Activated gamma-delta T cell (primary cell): ENCODE measurements around the gene PTRH1.
"Not testable (repeated sequence)": the region's sequence is repeated elsewhere in the genome, so short reads cannot be mapped to it uniquely, and the experiment has no call there.

ENCODE experiments used
- DNase-seq: peaks from one replicate; lab custom pipeline; 2025; lab: John Stamatoyannopoulos, UW
- total RNA-seq, 2 donors: gene quantifications; one replicate each; lab custom pipeline; 2026; lab: John Stamatoyannopoulos, UW

PTRH1 gene
- 6.1 to 8.1 reads per million in 2 donors for total RNA-seq

- peak; percentile 93 for DNase-seq
Measured at GRCh38 chr9:127715470-127716337, at the start of gene PTRH1, which contains the start of gene TTC16. TSS of gene PTRH1 (minus strand) at chr9:127715663. CDS start at chr9:127715639, 24 bp downstream. TSS of gene TTC16 (plus strand) at chr9:127716079. CDS start at chr9:127716146, 67 bp downstream.

DNA sequence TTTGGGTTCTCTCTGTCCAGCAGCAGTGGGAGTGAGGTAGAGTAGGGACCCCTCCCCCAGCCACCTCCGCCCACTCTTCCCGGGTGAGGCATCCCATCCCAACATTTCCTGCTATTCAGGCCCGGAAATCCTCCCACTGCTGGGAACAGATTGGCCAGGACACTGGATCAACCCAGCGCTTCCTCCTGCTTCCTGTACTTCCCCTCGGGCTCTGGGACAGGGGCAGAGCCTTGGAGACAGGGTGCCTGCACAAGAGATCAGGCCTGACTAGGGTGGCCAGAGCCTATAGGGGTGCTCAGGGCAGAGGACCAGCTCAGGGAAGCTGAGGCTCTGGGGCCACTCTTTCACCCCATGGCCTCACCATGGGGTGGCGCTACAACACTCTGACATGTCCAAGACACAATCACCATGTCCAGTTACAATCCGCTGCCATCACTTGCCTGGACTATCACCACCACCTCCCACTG, 48.5 kb upstream of the PTRH1 start:
- DNase-seq = no peak

DNA sequence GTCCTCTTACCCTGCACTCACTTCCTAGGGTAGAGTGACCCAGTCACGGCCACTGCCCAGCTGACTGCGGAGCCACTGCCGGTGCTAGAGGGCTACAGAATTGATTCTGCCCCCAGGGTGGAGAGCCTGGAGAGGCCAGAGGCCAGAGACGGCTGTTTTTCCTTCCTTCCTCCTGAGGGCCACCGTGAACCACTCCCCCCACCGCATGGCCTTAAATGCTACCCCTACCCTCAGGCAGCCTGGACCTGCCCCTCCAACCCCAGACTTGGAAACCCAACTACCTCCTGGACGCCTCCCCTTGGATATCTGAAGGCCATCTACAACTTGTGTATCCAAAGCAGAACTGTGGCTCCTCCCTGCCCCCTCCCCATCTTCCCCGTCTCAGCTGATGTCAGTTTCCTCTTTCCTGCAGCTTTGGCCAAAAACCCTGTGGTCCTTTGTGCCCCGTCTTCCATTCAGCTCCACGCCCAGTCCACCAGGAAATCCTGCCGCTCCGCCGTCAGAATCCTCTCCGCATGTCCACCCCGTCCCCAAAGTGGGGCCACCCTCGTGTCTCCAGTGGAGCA, 46.7 kb upstream of the PTRH1 start:
- no peak for DNase-seq

DNA sequence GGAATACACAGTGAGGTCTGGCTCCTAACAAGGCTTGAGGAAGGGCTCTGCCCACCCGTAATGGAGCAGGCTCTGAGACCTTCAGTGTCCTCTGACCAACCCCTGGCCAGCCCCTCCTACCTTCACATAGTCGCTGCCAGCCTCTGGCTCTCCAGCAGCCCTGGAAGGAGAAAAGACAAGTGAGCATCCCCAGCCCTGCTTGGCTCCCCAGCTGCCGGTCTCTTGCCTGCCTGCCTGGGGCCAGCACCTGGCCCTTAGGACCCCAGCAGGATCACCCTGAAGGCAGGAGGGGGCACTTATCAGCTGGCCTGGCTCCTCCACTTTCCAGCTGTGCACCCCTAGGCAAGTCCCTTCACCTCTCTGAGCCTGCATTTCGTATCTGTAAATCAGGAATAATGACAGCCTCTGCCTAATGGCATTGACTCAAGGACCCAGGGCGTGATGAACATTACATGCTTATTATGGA, 46.1 kb upstream of the PTRH1 start:
- no peak for DNase-seq

GRCh38 chr9:127761061-127761460, 45.6 kb upstream of the PTRH1 start:
- no peak for DNase-seq

- DNase-seq = no peak
Measured at GRCh38 chr9:127758843-127759242, 43.4 kb upstream of the PTRH1 start.

DNA sequence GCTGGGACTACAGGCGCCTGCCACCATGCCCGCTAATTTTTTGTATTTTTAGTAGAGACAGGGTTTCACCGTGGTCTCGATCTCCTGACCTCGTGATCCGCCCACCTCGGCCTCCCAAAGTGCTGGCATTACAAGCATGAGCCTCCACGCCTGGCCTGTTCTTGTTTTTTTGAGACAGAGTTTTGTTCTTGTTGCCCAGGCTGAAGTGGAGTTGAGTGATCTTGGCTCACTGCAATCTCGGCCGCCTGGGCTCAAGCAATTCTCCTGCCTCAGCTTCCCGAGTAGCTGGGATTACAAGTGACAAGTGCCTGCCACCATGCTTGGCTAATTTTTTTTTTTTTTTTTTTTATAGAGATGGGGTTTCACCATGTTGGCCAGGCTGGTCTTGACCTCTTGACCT, 41.3 kb upstream of the PTRH1 start:
- not testable (repeated sequence) for DNase-seq

- no peak for DNase-seq
Measured at GRCh38 chr9:127756233-127756632, 40.8 kb upstream of the PTRH1 start.

- no peak for DNase-seq
Measured at GRCh38 chr9:127755061-127756060, 39.9 kb upstream of the PTRH1 start.

- no peak for DNase-seq
Measured at GRCh38 chr9:127754099-127755060, 38.9 kb upstream of the PTRH1 start.

GRCh38 chr9:127753622-127754021, 38.2 kb upstream of the PTRH1 start:
- DNase-seq = no peak

GRCh38 chr9:127753148-127753547, 37.7 kb upstream of the PTRH1 start:
- no peak for DNase-seq

- DNase-seq = no peak
Measured at GRCh38 chr9:127751269-127752054, 36.0 kb upstream of the PTRH1 start.

- no peak for DNase-seq
Measured at GRCh38 chr9:127749090-127749787, 33.8 kb upstream of the PTRH1 start.

DNA sequence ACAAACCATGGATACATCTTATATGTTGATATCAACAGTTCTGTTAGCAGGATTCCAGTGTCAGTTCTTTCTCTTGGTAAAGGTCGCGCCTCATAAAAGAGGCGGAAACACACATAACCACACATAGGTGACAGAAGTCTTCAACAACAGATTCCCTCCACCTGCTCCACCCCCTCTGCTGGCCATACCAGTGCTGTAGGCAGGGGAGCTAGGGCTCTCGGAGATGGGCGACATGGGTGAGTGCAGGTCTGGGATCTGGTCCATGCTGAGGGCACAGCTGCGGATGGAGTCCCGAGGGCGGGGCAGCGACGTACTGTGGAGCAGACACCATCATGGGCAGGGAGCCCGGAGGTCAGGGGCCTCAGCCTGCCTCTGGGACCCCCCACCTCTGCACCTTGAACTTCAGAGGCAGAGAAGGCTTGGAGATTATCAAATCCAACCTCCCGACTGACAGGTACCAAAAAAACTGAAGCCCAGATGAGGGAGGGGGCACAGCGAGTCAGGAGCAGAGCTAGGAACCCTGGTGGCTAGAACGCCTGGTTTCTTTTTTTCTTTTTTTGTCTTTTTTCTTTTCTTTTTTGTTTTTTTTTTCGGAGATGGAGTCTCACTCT, 31.6 kb upstream of the PTRH1 start:
- no peak for DNase-seq

- DNase-seq = no peak
Measured at GRCh38 chr9:127744398-127745110, 29.1 kb upstream of the PTRH1 start.

- DNase-seq = no peak
Measured at GRCh38 chr9:127742435-127743088, 27.1 kb upstream of the PTRH1 start.
